Measurements from ENCODE around the gene LYSMD2. TPM values are rescaled to one million over a fixed set of nuclear protein-coding genes. Genes with fewer than 3 reads are reported as not detected.

Gene LYSMD2
- total RNA-seq, 3 donors from 2014 or later, result 3.8 to 12.8 (median 7.3) TPM

GRCh38 chr15:51751697-51752683 lies 14.5 kb upstream of the LYSMD2 start:
- no peak for TF ChIP-seq CTCF (IDR thresholded peaks at IDR 0.05)
- ATAC-seq (peak; percentile 54), DNase-seq (peak; percentile 34 to 63 (median 52))
- Histone ChIP-seq H3K4me1 (ENCODE audit: low read depth) (peaks cover 6% of the 10 kb centered on the region), H3K4me3 (peak overlapping the region; percentile 45), H3K36me3 (ENCODE audit: low read depth) (no peaks in the 10 kb centered on the region), H3K9me3 (no peaks in the 10 kb centered on the region)
- intact Hi-C loops (cut with DNase I, micrococcal nuclease), result no loop called here

- Histone ChIP-seq H3K9me3 (no peaks in the 10 kb centered on the region), H3K4me3 (peak within 1 kb of the TSS; percentile 45), H3K36me3 (ENCODE audit: low read depth) (no peaks in the 10 kb centered on the region), H3K4me1 (ENCODE audit: low read depth) (peaks cover 6% of the 10 kb centered on the region)
- intact Hi-C loops (cut with DNase I, micrococcal nuclease), result no loop called here
- TF ChIP-seq CTCF (IDR thresholded peaks at IDR 0.05), result no peak
- ATAC-seq (peak; percentile 95), DNase-seq (peak; percentile 54 to 78 (median 70))
Observed at GRCh38 chr15:51750792-51751696, 13.6 kb upstream of the LYSMD2 start, which contains the start of gene TMOD2. TSS of gene TMOD2 (plus strand) at chr15:51751597. CDS start at chr15:51766442, 14,845 bp downstream.

GRCh38 chr15:51750186-51750585 lies 12.7 kb upstream of the LYSMD2 start:
- intact Hi-C loops (cut with DNase I, micrococcal nuclease), result no loop called here
- no peak for DNase-seq
- TF ChIP-seq CTCF (IDR thresholded peaks at IDR 0.05), result no peak
- H3K9me3 ChIP-seq, result no peaks in the 10 kb centered on the region
- no peaks in the 10 kb centered on the region for H3K36me3 ChIP-seq (ENCODE audit: low read depth)
- peaks cover 6% of the 10 kb centered on the region for H3K4me1 ChIP-seq (ENCODE audit: low read depth)
- no peak for ATAC-seq
- no peak overlapping the region for H3K4me3 ChIP-seq

GRCh38 chr15:51749307-51749706 lies 11.9 kb upstream of the LYSMD2 start:
- TF ChIP-seq CTCF (IDR thresholded peaks at IDR 0.05), result no peak
- H3K36me3 ChIP-seq (ENCODE audit: low read depth), result no peaks in the 10 kb centered on the region
- ATAC-seq (no peak), DNase-seq (no peak)
- intact Hi-C loops (cut with DNase I, micrococcal nuclease), result no loop called here
- no peak overlapping the region for H3K4me3 ChIP-seq
- H3K4me1 ChIP-seq (ENCODE audit: low read depth), result peaks cover 6% of the 10 kb centered on the region
- no peaks in the 10 kb centered on the region for H3K9me3 ChIP-seq

- no peak for TF ChIP-seq CTCF (IDR thresholded peaks at IDR 0.05)
- DNase-seq, result no peak
- Histone ChIP-seq H3K4me1 (ENCODE audit: low read depth) (peaks cover 3% of the 10 kb centered on the region), H3K9me3 (no peaks in the 10 kb centered on the region), H3K36me3 (ENCODE audit: low read depth) (no peaks in the 10 kb centered on the region), H3K4me3 (no peak overlapping the region)
- no peak for ATAC-seq
- intact Hi-C loops (cut with DNase I, micrococcal nuclease), result no loop called here
Observed at GRCh38 chr15:51739061-51739712, 1.7 kb upstream of the LYSMD2 start.
